MCF 10A (cell line): Measurements from ENCODE around the gene ELP4. TPM values are rescaled to one million over a fixed set of nuclear protein-coding genes. Genes with fewer than 3 reads are reported as not detected.

Source experiments
- BruUV-seq: library from RNA; stranded (reverse); fragments of 400-500 nt; replicated peaks from 2 replicates; lab custom pipeline; 2021; lab: Mats Ljungman, UMichigan
- CTCF ChIA-PET: fragments of 300-600 bp; sonication (Branson Sonifier 250); formaldehyde crosslinking; extraction: SDS; loops from one replicate; lab custom pipeline; 2021; ENCODE audit warnings: antibody characterized with exemption, inconsistent platforms; lab: Yijun Ruan, JAX
- POLR2A ChIA-PET: fragments of 300-600, 350-650 bp; sonication (Branson Sonifier 250); formaldehyde crosslinking; extraction: SDS; loops from one replicate; lab custom pipeline; 2020; ENCODE audit warnings: antibody characterized with exemption, inconsistent platforms; lab: Yijun Ruan, JAX
- DNase-seq: peaks from one replicate; pipeline ENCODE4 v3.0.0-alpha.2; 2018; ENCODE audit not compliant: unreplicated experiment
- H3K27ac Mint-ChIP-seq: one replicate; pipeline ENCODE4 v1.8.0; 2022; ENCODE audit warnings: mild to moderate bottlenecking, low read depth, mixed read lengths; ENCODE audit not compliant: unreplicated experiment
- H3K27me3 Mint-ChIP-seq: one replicate; pipeline ENCODE4 v1.8.0; 2022; ENCODE audit warnings: mixed read lengths; ENCODE audit not compliant: insufficient read depth, unreplicated experiment
- H3K36me3 Mint-ChIP-seq: one replicate; pipeline ENCODE4 v1.8.0; 2022; ENCODE audit warnings: mild to moderate bottlenecking, moderate library complexity, mixed read lengths; ENCODE audit not compliant: insufficient read depth, unreplicated experiment
- H3K4me1 Mint-ChIP-seq: one replicate; pipeline ENCODE4 v1.8.0; 2022; ENCODE audit warnings: mixed read lengths; ENCODE audit not compliant: insufficient read depth, unreplicated experiment
- H3K4me3 Mint-ChIP-seq: one replicate; pipeline ENCODE4 v1.8.0; 2022; ENCODE audit warnings: mild to moderate bottlenecking, moderate library complexity, mixed read lengths; ENCODE audit not compliant: unreplicated experiment
- H3K9me3 Mint-ChIP-seq: one replicate; pipeline ENCODE4 v1.8.0; 2022; ENCODE audit warnings: mixed read lengths; ENCODE audit not compliant: unreplicated experiment
- CTCF ChIP-seq: fragments of 200-600 bp; IDR thresholded peaks from one replicate; pipeline ENCODE4 v1.8.0; 2022; ENCODE audit warnings: antibody characterized with exemption, mild to moderate bottlenecking; ENCODE audit not compliant: unreplicated experiment
- intact Hi-C: fragments of 100-400 bp; cut with micrococcal nuclease; formaldehyde crosslinking; loops from 2 replicates; pipeline ENCODE4 v1.14.1; 2022
- total RNA-seq: library from RNA; stranded (reverse); gene quantifications from 2 replicates; pipeline ENCODE4 v1.2.3, GENCODE V29; 2022

The ELP4 gene
- total RNA-seq, 1 experiment from 2014 or later = 18.3 TPM

GRCh38 chr11:31712851-31713250 is 203.3 kb downstream of the ELP4 start:
- intact Hi-C loops = no loop called here
- TF ChIP-seq CTCF = no peak
- BruUV-seq = no TSS peak
- no peaks in the 10 kb centered on the region for H3K4me1 Mint-ChIP-seq
- H3K27ac Mint-ChIP-seq = no peak overlapping the region
- POLR2A ChIA-PET = interaction anchor here (1.3 kb wide), 1 partner anchor 11 kb away, joined by 3 read pairs; no protein-coding TSS in a partner anchor
- no peaks in the 10 kb centered on the region for H3K9me3 Mint-ChIP-seq
- peaks cover 6% of the 10 kb centered on the region for H3K36me3 Mint-ChIP-seq
- H3K27me3 Mint-ChIP-seq = no peaks in the 10 kb centered on the region
- CTCF ChIA-PET = interaction anchor here (1.9 kb wide), 1 partner anchor 72 kb away, joined by 6 read pairs; no protein-coding TSS in a partner anchor
- no peak for DNase-seq
- H3K4me3 Mint-ChIP-seq = no peak overlapping the region

- POLR2A ChIA-PET = no interaction called here
- CTCF ChIA-PET = interaction anchor here (0.7 kb wide), 1 partner anchor 292 kb away, joined by 3 read pairs; no protein-coding TSS in a partner anchor
Observed at GRCh38 chr11:31714840-31715239, 205.3 kb downstream of the ELP4 start.

GRCh38 chr11:31720225-31720624 is 210.7 kb downstream of the ELP4 start:
- no peak overlapping the region for H3K4me3 Mint-ChIP-seq
- DNase-seq = no peak
- no peaks in the 10 kb centered on the region for H3K4me1 Mint-ChIP-seq
- H3K9me3 Mint-ChIP-seq = no peaks in the 10 kb centered on the region
- H3K36me3 Mint-ChIP-seq = no peaks in the 10 kb centered on the region
- no TSS peak for BruUV-seq
- no peaks in the 10 kb centered on the region for H3K27me3 Mint-ChIP-seq
- ChIA-PET POLR2A (no interaction called here), CTCF (no interaction called here)
- intact Hi-C loops = no loop called here
- no peak overlapping the region for H3K27ac Mint-ChIP-seq
- no peak for TF ChIP-seq CTCF

More at GRCh38 chr11:31714840-31715239, 205.3 kb downstream of the ELP4 start:
- intact Hi-C loops = no loop called here
- H3K27ac Mint-ChIP-seq = no peak overlapping the region
- no peak for DNase-seq
- no peaks in the 10 kb centered on the region for H3K9me3 Mint-ChIP-seq
- H3K27me3 Mint-ChIP-seq = no peaks in the 10 kb centered on the region
- TF ChIP-seq CTCF = no peak
- H3K4me1 Mint-ChIP-seq = no peaks in the 10 kb centered on the region
- no peak overlapping the region for H3K4me3 Mint-ChIP-seq
- H3K36me3 Mint-ChIP-seq = peaks cover 4% of the 10 kb centered on the region
- BruUV-seq = no TSS peak

- ChIA-PET CTCF (no interaction called here), POLR2A (no interaction called here)
- Mint-ChIP-seq H3K27me3 (no peaks in the 10 kb centered on the region), H3K36me3 (no peaks in the 10 kb centered on the region), H3K4me1 (no peaks in the 10 kb centered on the region), H3K4me3 (no peak overlapping the region), H3K27ac (no peak overlapping the region), H3K9me3 (no peaks in the 10 kb centered on the region)
- no TSS peak for BruUV-seq
- no peak for TF ChIP-seq CTCF
- DNase-seq = no peak
- intact Hi-C loops = no loop called here
Observed at GRCh38 chr11:31720671-31721365, 211.3 kb downstream of the ELP4 start.
